Gastrocnemius medialis (tissue), 4 donors: ENCODE measurements around the gene ST3GAL2.

Experiments used
- CTCF ChIP-seq, 5 experiments: fragments of 450-650 bp in 3 of 5; fragments of 200-600 bp in 2 of 5; sonication (generic) in 2 of 5; IDR thresholded peaks in 4 of 5; conservative IDR thresholded peaks in 1 of 5; 1 replicate in 4 of 5; 2 replicates in 1 of 5; pipeline ENCODE4 v1.5.1; 2016 to 2019; ENCODE audit warnings: antibody characterized with exemption in 5 of 5, mild to moderate bottlenecking in 3 of 5, moderate library complexity in 3 of 5
- POLR2A ChIP-seq, 2 donors: fragments of 450-650 bp; IDR thresholded peaks; one replicate each; pipeline ENCODE4 v1.6.1; 2017; ENCODE audit warnings: antibody characterized with exemption in 2 of 2, mild to moderate bottlenecking in 2 of 2, moderate library complexity in 2 of 2

DNA sequence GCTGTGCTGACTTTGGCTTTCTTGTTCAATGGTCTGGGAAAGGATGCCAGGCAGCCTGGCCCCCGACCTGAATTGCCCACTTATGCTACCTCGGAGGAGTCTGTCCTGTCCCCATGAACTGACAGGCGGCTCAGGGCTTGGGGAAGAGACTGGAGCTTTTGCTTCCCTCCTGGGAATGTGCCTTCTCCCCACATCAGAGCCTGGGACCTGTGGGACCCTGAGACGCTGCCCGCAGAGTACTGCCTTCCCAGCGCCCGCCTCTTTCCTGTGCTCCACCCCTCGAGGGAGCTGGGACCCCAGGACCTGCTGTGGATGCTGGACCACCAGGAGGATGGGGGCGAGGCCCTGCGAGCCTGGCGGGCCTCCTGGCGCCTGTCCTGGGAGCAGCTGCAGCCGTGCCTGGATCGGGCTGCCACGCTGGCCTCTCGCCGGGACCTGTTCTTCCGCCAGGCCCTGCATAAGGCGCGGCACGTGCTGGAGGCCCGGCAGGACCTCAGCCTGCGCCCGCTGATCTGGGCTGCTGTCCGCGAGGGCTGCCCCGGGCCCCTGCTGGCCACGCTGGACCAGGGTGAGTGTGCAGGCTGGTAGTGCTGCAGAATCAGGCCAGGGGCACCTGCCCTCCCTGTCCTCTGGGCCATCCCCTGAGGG is 34.0 kb upstream of the ST3GAL2 start:
- peak in 2 of 5 experiments; percentile 18 to 33 for TF ChIP-seq CTCF (IDR thresholded peaks at IDR 0.05 in 4 of 5, conservative IDR thresholded peaks at IDR 0.05 in 1 of 5)
- no peak for TF ChIP-seq POLR2A (IDR thresholded peaks at IDR 0.05)
